Thyroid gland (tissue), 4 donors: ENCODE results near the gene CTDSP2.

Experiments
- CTCF ChIP-seq, 6 experiments: fragments of 200-600 bp in 3 of 6; fragments of 450-650 bp in 3 of 6; sonication (generic) in 3 of 6; IDR thresholded peaks; one replicate each; pipeline ENCODE4 v1.5.1; 2016 to 2019; ENCODE audit warnings: antibody characterized with exemption in 6 of 6, mild to moderate bottlenecking in 2 of 6, inconsistent platforms in 1 of 6, moderate library complexity in 1 of 6
- POLR2A ChIP-seq, 2 donors: fragments of 450-650 bp; IDR thresholded peaks; one replicate each; pipeline ENCODE4 v1.6.1; 2017; ENCODE audit warnings: antibody characterized with exemption in 2 of 2, mild to moderate bottlenecking in 2 of 2, moderate library complexity in 1 of 2

GRCh38 chr12:57777911-57778310, 68.6 kb downstream of the CTDSP2 start:
- TF ChIP-seq POLR2A (IDR thresholded peaks at IDR 0.05) (no peak), CTCF (IDR thresholded peaks at IDR 0.05) (no peak)
